HG03159 (cell line): ENCODE results near the gene CD300LF.

ENCODE experiments used
- ATAC-seq: cut with Tn5 transposase; IDR thresholded peaks from one replicate; pipeline ENCODE4 v1.9.1; 2021; ENCODE audit warnings: mild to moderate bottlenecking, moderate library complexity; ENCODE audit not compliant: unreplicated experiment

Gene CD300LF

DNA sequence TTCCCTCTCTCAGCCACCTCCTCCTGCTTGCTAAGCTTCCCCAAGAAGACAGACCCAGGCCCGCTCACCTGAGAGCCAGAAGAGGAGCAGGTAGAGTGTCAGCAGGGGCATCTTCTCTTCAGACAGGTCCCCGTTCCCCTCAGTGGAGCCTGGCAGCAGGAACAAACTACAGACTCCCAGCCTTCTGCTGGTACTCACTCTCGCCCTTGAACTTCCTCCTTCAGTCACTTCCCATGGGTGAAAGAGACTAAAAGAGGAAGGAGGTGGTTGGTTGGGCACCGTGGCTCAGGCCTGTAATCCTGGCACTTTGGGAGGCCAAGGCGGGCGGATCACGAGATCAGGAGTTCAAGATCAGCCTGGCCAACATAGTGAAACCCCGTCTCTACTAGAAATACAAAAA, at the start of gene CD300LF:
Gene CD300LF, minus strand, starts transcription at position 168 of the 400 bp plus-strand sequence. Its CDS starts 57 bp downstream, at position 111.
- no peak for ATAC-seq

DNA sequence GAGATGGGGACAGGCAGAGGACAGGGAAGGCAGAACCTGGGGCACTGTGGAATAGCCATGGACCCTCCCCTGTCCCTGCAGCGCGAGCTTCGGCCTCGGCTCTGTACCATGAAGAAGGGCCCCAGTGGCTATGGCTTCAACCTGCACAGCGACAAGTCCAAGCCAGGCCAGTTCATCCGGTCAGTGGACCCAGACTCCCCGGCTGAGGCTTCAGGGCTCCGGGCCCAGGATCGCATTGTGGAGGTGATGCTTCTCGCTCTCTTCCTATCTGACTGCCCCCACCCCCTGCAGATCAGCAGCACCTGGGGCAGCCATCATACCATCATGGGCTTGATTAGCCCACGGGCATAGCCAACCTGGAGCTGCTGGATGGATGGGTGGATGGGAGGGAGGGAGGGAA, 49.2 kb upstream of the CD300LF start:
- no peak for ATAC-seq

DNA sequence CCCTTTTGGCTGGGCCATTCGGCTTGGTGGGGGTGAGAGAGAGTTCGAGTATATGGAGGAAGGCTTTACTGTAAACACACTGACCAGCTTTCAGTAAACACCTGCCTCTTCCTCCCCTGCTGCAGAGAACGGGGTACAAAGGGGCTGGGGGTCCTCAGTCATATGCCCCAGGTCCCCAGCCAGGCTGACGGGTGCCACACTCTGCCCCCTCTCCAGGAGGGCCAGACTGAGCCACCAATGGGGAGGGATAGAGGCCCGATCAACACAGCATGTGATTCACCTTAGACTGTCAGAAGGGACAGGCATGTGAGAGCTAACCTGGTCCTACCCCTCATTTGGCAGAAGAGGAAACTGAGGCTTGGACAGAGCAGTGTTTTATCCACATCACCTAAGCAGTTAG, 48.7 kb upstream of the CD300LF start:
- no peak for ATAC-seq

DNA sequence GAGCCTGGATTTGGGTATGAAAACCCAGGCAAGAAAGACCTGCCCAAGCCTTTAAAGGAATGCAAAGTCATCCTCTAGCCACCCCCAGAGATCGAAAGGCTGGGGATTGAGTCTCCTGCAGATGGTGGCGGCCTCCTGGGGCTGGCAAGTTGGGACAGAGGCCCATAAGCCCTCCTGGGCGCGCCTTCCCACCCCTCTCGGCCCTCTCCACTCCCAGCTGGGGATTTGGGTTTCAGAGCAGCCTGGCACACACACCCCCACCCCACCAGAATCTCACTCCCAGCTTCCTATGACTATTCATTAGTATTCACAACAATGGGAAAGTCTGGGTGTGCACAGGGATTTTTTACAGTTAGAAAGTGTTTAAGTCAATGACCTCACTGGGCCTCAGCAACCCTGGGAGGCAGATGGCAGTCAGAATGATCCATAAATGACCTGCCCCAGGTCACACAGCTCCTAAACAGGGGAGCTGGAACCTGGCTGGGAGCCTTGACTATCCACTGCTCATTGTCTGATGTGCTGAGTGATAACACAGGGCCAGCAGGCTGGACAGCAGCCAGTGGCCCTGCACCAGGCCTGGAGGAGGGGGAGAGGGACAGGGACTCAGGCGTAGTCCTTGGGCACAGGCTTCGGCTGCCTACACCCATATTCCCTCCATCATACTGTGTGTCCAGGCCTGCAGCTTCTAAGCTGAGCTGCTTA, 47.8 kb upstream of the CD300LF start:
- ATAC-seq: no peak

DNA sequence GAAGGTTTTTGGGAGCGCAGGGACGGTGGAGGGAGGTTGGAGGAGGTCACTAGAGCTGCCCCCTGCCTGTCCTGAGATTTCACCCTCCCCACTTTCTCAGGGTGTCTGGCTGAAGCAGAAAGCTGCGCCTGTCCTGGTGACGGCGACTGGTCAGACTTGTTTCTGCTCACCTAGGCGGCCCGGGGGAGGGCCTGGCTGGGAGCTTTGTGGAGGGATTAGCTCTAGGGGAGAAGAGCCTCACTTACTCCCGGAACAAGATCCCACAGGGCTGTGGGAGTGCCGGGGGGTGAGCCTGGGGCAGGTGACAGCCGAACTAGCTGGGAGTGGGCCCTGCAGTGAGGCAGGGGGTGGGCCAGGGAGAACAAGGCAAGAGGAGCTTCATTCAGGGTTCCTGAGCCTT, 47.2 kb upstream of the CD300LF start:
- ATAC-seq: no peak

DNA sequence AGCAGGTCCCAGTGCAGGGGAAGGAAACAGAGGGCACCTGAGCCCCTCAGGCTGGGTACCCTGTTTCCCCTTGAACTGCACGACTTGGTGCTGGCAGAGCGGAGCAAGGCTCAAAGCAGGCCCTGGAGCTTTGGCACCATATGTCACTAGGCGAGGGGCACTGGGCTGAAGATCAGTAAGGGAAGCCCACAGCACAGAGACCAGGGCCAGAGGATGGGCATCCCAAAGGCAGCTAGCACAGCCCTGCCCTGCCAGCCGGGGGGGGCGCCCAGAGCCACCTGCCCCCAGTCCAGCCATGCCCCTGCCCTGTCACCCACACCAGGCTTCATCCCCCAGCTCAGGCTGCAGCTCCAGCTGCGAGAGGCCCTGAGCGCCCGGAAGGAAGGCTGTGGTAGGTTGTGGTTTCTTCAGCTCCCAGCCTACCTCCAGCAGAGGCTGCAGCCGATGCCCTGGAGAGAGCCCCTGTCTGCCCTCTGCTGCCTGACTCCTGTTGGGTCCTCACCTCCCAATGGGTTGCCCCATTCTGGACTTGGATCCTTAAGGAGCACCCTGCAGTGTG, 46.6 kb upstream of the CD300LF start:
- no peak for ATAC-seq

DNA sequence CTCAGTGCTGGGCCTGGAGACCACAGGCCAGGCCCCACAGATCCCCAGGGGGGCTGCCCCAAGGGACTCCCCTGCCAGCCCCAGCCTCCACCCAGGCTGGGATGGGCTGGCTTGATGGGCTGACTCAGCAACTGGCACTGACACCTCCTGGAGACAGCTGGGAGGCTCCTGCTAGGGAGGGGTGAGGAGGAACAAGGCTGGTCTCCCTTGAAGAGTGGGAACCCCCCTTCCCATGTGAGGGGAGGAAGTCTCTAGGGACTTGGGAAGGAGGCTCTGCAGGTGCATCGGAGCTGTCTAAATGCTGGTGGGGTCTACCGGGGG, 46.1 kb upstream of the CD300LF start:
- no peak for ATAC-seq

DNA sequence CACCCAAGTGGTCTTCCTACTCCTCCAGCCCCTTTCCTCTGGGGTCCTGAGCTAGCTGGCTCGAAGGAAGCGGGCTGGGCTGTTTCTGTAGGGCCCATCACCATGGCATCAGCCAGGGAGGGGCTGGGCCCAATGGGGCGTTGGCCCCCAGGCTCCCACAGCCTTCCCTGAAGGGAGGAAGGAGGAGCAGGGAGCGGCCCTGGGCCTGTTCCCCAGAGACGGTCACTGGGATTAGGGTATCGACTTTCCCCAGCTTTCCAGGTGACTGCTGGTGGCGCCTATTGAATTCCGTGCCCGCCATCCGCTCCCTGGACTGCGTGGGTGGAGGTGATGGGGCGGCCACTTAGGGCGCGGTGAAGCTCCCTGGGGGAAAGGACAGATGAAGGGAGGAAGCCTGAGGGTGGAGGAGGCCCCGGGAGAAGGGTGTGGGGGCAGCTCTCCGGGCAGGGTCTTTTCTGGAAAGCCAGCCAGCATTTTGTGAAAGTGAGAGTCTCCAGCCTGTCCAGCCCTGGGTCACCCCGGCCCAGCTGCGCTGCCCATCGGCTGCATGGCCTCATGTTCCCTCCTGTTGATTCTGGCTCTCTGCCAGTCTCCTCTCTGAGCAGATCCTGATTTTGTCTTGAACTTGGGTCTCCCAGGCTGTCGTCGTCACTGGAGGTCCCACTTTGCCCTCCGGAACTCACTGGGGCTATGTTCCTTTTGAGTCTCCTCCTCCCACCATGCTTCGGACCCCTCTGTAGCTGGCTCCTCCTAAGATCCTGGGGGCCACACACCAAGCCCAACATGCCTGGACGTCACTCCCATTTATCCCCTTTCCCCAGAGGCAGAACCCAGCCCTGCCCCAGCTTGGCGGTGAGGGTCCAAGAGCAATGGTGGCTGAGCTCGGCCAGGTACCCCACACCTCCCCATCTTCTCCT, 45.5 kb upstream of the CD300LF start:
- no peak for ATAC-seq

DNA sequence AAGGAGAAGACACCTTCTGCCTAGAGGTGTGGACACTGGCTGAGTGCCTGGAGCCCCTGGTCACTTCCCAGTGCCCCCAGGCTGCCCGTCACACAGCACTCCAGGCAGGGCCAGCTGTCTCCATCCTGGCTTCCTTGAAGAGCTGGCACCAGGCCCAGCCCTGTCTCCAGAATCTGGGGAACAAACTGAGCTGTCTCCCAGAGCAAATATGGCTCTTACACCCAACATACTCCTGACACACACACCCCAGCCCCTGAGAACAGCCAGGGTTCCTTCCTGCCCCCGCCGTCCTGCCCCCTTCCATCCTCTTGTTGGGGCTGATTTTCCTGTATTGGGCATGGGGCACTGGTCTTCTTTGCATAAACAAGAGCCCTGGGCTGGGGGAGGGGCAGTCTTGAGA, 44.8 kb upstream of the CD300LF start:
- ATAC-seq: no peak

DNA sequence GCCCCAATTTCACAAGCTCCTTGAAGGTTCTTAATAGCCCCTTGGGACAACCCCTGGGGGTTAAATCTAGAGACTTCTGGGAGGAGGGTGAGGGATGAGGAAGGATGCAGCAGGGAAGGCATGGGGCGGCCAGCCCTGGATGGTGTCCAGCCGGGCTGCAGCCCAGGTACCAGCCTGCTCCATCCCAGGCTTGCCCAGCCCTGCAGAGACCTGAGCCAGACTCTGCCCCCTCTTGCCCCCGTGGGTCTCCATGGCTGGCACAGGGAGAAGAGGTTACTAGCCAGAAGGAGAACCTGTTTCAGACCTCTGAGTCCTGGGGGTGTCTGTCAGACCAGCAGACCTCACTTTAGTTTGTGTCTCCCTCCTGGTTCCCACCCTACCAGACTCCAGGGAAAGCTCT, 44.2 kb upstream of the CD300LF start:
- no peak for ATAC-seq

DNA sequence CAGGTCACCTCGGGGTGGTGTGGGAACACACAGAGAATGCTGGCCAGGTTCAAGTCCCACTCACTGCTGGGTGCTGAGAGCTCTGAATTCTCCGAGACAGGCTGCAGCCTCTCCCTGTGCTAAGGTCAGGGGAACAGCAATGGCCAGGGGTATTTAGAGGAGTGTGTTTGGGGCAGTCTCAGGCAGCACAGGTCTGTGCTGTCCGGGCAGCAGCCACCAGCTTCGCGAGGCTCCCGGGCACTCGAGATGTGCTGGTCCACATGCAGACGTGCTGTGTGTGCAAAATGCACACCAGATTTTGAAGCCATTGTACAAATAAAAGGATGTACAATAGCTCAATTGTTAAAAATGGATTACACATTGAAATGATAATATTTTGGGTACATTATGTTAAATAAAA, 42.8 kb upstream of the CD300LF start:
- ATAC-seq: no peak

DNA sequence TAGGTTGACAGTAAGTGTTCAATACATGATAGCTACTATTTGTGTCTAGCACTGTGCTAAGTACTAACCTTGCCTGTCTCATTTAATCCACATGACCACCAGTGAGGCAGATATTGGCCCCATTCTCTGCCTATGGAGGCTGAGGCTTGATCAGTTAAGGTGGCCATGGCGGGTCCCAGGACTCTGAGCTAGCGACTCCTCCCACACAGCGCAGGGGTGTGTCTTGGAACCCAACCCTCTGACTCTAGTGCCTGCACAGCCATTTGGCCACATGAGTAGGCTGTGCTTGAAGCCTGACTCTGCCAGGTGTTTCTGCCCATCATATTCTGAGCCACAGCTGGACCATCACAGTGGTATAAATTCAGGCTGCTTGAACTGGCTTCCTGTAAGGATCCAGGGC, 42.1 kb upstream of the CD300LF start:
- ATAC-seq: no peak

DNA sequence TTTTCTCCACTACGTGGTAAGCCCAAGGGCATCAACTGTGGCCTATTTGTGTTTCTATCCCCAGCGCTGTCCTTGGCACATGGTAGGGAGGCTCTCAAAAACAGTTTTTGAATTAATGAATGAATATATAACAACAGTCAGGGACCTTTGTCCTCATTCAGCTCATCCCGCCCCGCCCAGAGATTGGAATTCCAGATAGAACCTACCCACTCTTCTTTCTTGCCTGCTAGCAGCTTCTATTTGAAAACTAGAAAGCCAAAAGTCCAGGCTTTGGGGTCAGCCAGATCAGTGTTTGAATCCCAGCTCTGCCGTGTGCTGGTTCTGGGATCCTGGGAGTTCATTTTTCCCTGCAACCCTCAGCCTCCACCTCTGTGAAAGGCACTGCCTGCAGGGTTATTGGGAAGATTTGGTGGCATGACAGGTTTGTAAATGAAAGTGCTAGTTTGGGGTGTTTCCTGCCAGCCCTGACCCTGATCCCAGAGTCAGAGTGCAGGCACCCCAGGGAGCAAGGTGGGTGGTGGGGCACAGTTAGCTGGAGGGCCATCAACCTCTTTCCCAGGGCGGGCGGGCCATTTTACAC, 40.2 kb upstream of the CD300LF start:
- no peak for ATAC-seq

DNA sequence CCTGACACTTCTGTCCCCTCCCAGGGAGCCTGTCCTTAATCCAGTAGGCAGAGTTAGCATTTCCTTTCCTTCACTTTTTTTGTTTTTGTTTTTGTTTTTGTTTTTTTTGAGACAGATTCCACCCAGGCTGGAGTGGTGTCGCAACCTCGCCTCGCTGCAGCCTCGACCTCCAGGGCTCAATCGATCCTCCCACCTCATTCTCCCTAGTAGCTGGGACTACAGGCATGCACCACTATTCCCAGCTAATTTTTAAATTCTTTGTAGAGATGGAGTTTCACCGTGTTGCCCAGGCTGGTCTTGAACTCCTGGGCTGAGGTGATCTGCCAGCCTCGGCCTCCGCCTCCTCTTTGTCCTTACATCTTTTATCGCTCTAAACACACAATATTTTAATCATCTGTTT, 39.7 kb upstream of the CD300LF start:
- no peak for ATAC-seq

DNA sequence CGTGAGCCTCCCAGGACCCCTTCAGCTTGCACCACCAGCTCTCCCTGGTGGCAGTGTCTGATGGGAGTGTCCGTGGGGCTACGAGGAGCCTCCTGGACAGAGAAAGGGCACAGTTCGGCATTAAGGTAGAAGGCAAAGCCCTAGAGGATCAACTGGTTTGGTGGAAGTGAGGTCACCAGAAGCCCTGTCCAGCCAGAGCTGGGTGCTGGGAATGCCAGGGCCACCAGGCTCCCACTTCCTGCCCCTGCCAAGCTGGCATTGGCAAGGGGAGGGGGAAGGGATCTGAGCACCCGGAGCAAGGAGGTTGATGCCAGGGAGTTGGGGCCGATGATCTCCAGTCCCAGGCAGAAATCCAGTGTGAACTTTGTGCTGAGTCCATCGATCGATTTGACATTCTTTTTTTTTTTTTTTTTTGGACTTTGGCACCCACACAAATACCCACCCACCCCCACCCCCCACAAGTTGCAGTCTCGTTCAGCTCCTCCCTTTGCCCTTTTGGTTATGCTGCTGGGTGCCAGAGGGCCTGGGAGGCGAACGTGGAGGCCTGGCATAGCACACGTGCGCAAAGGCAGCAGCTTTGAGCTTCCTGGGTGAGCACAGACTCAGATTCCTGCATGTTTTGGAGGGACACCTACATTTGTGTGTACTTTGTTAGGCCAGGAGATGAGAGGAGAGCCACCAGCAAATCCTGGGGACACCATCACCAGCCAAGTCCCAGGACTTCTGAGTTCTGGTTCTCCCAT, 37.8 kb upstream of the CD300LF start:
- ATAC-seq: no peak

DNA sequence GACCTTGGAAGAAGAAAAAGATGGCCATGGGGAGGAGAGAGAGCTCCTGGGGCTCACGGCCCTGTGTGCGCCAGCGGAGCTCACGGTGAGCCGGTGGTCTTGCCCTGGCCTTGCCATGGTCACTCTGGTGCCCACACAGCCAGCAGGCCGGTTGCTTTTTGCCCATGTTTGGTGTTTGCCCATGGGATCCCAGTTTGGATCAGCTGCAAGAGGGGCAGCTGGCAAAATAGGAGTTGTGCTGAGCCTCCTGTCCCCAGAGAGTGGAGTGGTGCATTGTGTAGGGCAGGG, 37.3 kb upstream of the CD300LF start:
- ATAC-seq: no peak

DNA sequence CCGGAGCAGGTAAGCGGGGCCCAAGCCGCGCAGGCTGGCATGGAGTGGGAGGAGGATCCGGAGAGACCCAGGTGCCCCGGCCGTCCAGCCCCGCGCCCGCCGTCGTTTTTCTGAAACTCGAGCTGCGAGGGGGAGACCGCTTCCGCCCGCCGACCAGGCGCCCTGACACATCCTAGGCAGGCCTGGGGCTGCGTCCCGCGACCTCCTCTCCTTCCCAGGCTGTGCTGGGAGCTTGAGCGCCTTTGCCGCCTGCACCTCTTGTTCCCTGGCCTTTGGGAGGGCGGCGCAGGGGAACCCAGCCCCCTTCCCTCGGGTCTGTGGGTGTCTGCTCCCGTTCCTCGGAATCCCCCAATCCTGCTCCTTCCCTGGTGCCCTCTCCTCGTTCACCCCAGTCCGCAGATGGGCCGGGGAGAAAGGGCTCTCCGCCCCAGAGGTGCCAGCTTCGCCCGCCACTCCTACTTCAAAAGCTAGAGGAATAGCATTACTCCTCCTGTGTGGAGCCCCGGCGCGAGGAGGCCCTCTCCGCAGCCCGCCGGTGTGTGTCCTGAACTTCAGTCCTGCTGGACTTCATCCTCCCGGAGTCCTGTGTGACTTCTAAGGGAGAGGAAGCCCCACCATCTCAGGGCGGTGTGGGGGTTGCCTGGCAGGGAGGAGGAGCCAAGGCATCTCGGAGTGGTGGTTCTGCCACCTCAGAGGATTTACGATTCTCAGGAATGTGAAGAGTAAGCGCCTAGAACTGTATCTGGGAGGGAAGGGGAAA, 36.7 kb upstream of the CD300LF start:
- peak; percentile 13 for ATAC-seq

DNA sequence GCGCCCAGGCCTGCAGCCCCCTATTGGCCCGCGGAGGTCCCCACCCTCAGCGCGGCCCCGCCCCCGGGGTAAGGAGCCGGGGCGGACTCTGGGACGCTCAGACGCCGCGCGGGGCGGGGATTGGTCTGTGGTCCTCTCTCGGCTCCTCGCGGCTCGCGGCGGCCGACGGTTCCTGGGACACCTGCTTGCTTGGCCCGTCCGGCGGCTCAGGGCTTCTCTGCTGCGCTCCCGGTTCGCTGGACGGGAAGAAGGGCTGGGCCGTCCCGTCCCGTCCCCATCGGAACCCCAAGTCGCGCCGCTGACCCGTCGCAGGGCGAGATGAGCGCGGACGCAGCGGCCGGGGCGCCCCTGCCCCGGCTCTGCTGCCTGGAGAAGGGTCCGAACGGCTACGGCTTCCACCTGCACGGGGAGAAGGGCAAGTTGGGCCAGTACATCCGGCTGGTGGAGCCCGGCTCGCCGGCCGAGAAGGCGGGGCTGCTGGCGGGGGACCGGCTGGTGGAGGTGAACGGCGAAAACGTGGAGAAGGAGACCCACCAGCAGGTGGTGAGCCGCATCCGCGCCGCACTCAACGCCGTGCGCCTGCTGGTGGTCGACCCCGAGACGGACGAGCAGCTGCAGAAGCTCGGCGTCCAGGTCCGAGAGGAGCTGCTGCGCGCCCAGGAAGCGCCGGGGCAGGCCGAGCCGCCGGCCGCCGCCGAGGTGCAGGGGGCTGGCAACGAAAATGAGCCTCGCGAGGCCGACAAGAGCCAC, 36.0 kb upstream of the CD300LF start, which contains the start of gene NHERF1:
Gene NHERF1, plus strand, starts transcription at position 100 of the 750 bp plus-strand sequence. Its CDS starts 219 bp downstream, at position 319.
- peak; percentile 87 for ATAC-seq

DNA sequence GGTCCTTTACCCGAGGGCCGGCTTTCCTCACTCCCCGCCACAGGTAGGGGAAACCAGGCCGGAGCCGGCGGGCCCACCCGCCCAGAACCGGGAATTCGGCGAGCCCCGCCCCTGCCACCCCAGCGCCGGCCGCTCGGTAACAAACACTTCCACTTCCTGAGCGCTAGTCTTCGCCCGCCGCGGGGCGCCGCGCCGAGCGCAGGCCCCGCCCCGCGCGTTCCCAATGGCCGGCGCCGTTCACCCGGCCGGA, 35.5 kb upstream of the CD300LF start:
- ATAC-seq: no peak

DNA sequence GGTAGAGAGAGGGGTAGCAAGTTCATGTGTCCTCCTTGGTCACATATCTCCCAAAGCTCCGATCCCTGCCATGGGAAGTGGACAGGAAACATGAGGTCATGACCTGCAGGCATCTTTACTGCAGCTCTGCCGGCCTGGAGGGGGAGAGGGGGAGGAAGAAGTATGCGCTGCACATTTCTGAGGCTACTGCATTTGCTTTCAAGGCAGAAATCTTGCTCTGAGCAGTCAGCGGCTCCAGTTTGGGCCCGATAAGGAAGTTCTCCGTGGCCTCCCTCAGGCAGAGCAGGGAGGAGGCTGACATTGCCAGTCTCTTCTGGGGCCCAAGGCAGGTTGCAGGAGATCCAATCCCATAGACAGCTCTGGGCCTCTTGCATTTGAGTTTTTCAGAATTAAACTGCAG, 34.2 kb upstream of the CD300LF start:
- no peak for ATAC-seq
